CD4-positive, alpha-beta T cell treated with Interleukin-21 for 1 hour (primary cell): Measurements from ENCODE around the gene HECTD4.

ENCODE experiments used
- DNase-seq: peaks from one replicate; pipeline ENCODE4 v3.0.0-alpha.2; 2020

Gene HECTD4

DNA sequence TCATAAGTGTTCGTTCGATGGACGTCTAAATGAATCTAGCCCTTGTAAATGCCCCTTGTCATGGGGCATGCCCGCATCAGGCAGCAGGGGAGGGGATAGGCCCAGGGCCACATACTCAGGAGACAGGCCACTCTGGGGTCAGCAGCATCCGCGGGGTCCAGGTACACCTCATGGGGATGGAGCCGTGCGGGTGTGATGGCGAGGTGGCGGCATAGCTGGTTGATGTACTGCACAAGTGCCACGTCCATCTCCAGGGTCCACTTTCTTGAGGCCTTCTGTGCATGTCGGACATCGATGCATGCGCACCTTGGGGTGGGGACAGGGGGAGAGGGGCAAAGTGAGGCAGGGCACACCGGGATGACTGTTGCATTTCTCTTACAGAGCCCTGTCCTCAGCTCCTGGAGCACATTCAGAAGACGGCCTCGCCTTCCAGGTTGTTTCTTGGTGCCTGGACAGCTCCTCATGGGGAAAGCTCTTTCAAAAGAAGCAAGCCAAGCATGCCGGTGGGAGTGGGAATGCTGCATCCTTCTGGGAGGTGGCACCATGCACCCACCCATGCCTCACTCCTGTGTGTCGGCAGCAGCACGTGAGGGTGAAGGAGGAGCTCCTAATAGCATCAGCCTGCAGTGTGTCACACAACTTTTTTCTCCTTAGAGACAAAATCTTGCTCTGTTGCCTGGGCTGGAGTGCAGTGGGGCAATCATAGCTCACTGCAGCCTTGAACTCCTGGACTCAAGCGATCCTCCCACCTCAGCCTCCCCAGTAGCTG is 209.5 kb downstream of the HECTD4 start:
- DNase-seq: no peak

DNA sequence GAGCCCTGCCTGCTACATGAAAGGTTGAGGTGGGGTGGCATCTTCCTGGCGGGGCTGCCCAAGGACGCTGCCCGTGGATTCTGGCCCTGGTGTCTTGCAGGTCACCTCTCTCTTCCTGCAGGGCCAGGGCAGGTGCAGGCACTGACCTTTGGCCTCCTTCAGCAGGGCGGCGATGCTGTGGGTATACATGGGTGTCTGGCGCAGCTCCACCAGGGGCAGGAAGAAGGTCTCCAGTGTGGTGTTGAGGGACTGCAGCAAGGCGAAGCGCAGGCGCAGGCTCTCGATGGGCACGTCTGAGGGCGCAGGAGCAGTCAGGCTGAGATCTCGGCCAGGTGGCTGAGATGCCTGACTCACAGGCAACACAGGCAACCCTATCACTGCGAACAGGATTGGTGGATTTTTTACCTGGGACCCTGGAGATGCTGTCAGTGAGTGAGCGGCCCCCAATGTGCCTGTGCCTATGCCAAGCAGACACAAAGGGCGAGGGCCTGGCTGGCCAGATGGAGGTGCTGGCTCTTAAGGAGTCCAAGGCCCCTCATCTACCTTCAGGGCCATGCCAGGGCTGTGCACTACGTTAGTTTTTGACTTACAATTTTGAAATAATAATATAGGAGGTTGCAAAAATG is 211.1 kb downstream of the HECTD4 start:
- no peak for DNase-seq

DNA sequence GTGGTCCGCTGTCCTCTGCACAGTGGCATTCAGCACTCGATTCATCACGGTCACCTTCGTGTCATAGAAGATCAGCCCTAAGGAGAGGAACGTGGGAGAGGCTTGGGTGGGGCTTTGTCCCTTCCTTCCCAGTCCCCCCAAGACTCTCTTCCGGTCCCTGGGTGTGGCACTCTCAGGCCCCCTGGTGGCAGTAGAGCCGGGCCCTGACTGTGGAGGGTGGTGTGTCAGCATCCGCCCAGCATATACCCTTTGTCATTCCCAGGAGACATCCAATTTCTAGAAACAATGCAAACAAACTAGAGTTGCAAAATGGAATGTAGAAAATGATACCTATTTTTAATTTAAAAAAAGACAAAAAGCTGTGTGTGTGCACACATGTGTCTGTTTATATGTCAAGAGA is 211.9 kb downstream of the HECTD4 start:
- DNase-seq: peak; percentile 29

- DNase-seq: no peak
These were observed 212.3 kb downstream of the HECTD4 start for GRCh38 chr12:112169966-112170365.

DNA sequence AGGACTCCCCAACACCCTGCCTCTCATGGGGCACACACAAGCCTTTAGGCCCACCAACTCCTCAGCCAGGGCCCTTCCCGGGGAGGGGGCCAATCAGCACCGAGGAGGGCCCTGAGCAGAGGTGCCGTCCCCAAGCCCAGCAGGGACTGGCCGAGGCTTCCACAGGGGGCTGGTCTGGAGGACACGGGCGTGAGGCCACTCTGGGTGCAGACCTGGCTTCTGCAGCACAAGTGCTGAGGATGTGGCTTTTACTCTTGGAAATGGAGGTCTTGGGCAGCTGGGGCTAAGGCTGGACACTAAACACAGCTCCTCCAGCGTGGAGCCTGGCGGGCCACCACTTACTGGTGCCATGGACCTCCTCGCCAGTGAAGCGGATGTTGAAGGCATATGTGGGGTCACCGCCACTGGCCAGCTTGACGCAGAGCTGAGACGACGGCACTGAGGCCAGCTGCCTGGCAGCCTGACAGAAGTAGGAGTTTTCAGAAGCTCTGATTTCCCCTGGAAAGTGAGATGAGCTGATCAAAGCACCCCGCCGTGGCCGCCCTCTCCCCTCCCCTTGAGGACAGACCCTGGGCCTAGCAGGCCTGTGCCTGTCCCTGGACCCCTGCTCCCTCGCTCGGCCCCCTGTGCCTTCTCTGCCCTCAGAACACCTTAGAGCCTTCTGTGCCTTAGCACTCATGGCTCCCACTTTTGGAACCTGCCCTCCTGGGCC is 212.9 kb downstream of the HECTD4 start:
- DNase-seq: no peak

DNA sequence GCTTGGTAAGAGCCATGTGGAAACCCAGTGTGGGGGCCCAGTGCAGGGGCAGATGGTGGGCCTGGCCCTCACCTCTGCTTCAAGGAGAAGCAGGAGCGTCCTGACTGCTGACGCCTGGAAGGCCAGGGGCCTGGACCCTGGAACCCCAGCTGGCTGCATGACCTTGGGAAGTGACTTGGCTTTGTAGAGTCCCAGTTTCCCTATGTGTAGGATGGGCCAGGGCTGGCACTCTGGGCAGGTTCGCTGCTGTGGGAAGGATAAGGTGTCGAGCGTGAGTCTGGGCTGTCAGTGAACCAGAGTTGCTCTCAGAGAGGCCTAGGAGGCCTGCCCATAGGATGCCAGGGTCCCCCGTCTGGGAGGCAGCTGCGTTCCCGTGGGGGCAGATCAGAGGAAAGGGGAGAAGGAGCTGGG is 213.7 kb downstream of the HECTD4 start:
- no peak for DNase-seq

DNA sequence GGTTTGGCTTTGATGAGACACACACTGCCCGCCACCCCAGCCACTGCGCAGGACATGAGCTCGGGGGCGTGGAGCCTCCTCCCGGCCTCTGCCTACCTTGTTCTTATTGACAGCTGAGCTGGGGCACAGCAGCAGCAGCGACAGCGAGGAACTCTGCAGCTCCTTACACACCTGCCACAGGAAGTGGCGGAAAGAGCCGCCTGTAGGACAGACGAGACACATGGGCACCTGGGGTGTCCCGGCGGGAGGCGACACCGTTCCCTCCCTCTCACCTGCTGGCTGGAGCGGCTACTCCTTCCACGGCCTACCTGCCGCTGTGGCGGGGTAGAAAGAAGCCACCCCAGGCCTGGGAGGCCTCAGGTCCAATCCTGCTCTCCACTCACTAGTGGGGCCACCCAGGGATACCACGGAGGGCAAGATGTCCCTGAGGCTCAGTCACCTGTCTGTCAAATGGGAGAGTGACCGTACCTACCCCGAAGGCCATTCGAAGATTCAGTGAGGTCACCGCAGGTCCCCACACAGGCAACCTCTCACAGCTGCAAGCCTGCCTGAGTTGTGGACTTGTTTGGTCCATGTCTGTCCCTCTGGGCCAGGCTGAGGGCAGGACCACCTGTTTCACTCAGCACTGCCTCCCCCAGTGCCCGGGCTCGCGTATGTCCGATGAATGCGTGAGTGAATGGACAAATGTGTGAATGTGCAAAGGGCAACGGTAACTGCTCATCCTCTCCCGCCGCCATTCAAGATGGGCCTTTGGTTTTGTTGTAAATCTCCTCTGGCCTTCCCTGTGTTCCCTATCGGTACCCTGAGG is 214.3 kb downstream of the HECTD4 start:
- no peak for DNase-seq

DNA sequence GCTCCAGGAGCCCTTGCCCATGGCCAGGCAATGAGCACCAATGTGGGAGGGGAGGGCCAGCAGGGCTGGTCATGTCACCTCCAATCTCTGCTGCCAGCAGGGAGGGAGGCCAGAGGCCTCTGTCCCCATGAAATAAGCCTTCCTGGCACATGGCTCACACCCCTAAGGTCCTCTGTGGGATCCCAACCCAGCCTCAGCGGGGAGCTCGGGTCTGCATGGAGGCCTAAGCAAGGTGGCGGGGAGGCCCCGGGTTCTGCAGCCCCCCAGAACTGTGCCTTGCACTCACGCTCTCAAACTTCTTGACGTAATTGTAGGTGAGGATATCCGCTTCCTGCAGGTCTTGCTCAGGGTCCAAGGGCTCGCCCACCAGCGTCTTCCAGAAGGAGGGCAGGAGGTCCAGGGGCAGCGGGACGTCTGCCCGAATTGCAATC is 215.2 kb downstream of the HECTD4 start:
- no peak for DNase-seq

GRCh38 chr12:112166051-112167015 is 215.9 kb downstream of the HECTD4 start:
- no peak for DNase-seq

DNA sequence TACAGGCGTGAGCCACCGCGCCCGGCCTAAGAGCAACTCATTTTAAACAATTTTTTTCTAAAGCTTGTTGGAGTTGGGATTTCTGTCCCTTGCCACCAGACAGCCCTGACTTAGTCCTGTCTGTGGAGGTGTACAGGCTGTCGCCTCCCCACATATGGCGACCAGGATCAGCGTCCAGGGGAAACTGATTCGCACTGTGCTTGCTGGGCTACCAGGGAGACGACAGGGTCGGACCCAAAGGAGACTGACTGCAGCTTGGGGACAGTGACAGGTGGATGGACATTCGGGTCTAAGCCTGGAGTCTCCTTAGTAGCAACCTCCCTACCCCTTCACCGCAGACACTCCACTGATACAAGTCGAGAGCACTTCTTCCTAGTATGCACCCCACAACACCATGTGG is 216.6 kb downstream of the HECTD4 start:
- no peak for DNase-seq

DNA sequence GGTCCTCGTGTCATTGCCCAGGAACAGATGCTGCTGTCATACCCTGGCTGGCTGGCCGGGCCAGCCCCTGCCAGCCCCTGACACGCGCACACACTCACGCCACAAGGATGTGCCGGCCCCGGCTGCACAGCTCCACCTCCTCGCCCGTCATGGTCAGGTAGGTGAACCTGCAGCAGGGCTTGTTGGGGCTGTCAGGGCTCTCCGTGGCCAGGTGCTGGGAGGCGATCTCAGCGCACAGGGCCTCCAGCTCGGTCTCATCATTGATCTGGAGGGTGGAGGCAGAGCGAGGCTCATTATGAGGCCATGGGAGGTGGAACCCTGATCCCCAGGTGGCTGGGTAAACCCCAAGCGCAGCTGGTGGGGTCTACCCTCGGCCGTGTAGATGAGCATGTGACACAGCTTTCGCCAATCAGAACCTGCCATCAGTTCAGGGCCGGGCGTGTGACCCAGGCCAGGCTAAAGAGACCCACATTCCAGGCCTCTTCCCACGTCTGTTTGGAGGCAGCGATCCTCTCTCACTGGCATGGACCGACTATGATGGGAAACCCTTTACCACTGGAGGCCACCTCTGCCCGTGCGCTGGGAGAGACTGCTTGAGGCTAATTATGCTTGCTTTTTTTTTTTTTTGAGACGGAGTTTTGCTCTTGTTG is 218.1 kb downstream of the HECTD4 start:
- DNase-seq: no peak

GRCh38 chr12:112163471-112163991 is 218.7 kb downstream of the HECTD4 start:
- no peak for DNase-seq

- DNase-seq: no peak
These were observed 219.2 kb downstream of the HECTD4 start for GRCh38 chr12:112163056-112163455.

- no peak for DNase-seq
These were observed 219.9 kb downstream of the HECTD4 start for GRCh38 chr12:112162241-112162790.

- no peak for DNase-seq
These were observed 220.5 kb downstream of the HECTD4 start for GRCh38 chr12:112161711-112162110.

DNA sequence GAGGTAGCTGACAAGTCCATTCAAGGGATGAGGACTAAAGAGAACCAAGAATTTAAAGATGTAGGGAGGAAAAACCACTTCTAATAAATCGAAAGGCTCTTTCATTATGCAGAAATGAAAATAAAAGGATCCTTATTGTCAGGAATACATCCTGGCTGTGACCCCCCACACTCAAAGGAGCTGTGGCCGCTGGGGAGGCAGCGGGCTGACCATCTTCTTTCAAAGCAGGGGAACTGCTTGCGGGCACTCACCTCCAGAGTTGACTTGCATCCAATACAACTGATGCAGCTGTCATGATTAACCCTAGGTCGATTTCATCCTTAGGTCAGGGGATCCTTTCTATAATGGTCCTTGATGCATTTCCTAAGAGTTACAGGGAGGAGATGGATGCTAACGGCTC is 221.6 kb downstream of the HECTD4 start:
- DNase-seq: no peak

- DNase-seq: no peak
These were observed 223.1 kb downstream of the HECTD4 start for GRCh38 chr12:112159146-112159541.

DNA sequence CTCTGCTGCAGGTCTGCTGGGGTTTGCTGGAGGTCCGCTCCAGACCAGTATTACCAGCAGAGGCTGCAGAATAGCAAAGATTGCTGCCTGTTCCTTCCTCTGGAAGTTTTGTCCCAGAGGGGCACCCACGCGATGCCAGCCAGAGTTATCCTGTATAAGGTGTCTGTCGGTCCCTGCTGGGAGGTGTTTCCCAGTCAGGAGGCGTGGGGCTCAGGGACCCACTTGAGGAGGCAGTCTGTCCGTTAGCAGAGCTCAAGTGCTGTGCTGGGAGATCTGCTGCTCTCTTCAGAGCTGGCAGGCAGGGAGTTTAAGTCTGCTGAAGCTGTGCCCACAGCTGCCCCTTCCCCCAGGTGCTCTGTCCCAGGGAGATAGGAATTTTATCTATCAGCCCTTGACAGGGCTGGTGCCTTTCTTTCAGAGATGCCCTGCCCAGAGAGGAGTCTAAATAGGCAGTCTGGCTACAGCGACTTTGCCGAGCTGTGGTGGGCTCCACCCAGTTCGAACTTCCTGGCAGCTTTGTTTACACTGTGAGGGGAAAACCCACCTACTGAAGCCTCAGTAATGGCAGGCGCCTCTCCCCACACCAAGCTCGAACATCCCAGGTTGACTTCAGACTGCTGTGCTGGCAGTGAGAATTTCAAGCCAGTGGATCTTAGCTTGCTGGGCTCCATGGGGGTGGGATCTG is 223.6 kb downstream of the HECTD4 start:
- peak; percentile 69 for DNase-seq

DNA sequence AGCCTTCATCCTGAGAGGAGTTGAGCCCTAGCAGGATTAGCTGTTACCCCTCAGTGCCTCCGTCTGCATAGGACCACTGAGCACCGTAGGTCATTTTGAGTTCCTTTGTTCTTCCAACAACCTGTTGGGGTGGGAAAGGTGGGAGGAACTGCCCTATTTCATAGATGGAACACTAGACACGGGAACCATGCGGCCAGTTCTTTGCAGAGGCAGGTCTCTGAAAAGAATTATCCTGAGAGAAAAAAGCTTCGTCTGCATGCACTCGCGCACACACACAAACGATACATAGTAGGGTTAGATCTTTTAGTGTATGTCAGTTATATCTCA is 228.4 kb downstream of the HECTD4 start:
- DNase-seq: no peak

DNA sequence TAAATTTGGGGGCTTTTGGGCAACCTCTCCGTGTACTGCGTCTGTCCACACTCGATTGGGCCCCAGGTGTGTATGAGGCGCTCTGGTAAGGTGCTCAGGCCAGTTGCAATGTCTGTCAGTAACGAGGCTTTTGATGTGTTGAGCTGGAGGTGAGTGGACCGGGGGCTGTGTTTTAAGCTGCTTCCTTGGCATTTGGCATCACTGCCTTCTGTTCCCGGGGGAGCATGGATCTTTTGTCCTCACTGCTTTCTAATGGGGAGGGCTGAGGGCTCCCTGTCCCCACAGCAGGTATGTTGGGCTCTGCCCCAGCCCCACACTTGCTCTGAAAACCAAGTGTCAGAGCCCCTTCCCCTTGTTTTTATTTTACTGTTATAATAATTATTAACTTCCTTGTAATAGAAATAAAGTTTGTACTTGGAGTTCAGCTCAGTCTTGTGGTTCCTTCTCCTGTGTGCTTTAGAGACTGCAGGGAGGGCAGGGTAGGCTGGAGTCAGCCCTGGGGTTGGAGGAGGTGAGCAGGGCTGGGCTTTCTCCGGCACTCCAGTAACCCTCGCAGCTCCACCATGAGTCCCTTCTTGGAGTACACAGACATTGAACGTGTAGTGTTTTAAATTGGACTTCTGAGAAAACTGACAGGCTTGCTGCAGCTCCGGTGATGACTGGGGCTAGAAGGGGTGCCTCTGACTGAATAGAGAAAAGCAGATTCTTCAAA is 228.9 kb downstream of the HECTD4 start:
- no peak for DNase-seq
